Activated CD4-positive, CD25-positive, alpha-beta regulatory T cell (primary cell): Measurements from ENCODE around the gene MEMO1.
"Not testable (repeated sequence)": the region's sequence is repeated elsewhere in the genome, so short reads cannot be mapped to it uniquely, and the experiment has no call there.

ENCODE experiments used
- DNase-seq, 4 experiments: peaks; one replicate each; lab custom pipeline; 2025; lab: John Stamatoyannopoulos, UW

The MEMO1 gene

DNA sequence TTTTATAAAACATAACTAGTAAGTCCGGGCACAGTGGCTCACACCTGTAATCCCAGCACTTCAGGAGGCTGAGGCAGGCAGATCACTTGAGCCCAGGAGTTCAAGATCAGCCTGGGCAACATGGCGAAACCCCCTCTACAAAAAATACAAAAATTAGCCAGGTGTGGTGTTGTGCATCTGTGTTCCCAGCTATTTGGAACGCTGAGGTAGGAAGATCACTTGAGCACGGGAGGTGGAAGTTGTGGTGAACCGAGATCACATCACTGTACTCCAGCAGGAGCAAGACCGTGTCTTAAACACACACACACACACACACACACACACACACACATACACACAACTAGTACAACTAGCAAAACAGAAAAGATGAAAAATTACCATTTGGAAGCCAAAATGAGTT is 103.3 kb downstream of the MEMO1 start:
- not testable (repeated sequence) for DNase-seq

DNA sequence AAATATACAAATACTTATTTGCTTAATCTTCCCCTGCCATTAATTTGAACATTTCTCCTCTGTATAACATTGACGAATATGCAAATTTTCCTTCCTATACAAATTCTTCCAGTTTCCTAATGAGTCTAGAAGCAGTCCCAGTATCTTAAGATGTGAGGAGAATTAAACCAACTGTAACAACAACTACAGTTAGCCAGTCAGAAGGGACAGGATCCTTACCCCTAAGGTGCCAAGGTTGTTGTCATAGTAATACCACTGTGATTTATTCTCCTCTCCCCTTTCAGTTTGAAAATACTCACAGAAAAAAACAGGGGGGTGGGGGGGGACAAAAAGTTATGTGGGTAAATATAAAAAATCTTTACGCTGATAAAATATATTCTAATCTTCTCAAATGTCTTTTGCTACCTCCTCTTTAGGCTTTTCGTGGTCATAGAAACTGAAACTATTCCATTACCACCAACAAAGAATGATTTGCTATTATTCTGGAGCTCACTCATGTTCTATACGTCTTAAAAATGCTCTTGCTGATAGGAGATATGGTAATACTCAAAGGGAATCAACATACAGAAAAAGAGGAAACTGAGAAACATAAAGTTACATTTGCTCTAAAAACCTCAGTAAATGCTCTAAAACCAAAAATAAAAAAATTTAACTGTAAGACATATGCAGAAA is 107.6 kb downstream of the MEMO1 start:
- DNase-seq = no peak

DNA sequence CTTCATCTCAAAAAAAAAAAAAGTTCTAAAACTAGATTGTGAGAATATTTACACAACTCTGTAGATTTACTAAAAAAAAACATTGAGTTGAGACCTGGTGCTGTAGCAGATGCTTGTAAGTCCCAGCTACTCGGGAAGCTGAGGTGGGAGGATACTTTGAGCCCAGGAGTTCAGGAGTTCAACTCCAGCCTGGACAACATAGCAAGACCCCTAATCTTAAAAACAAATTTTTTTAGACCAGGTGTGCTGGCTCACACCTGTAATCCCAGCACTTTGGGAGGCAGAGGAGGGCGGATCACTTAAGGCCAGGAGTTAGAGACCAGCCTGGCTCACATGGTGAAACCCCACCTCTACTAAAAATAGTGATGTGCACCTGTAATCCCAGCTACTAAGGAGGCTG is 108.9 kb downstream of the MEMO1 start:
- DNase-seq = no peak

DNA sequence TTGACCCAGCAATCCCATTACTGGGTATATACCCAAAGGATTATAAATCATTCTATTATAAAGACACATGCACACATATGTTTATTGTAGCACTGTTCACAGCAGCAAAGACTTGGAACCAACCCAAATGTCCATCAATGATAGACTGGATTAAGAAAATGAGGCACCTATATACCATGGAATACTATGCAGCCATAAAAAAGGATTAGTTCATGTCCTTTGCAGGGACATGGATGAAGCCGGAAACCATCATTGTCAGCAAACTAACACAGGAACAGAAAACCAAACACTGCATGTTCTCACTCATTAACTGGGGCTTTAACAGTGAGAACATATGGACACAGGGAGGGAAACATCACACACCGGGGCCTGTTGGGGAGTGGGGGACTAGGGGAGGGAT is 110.7 kb downstream of the MEMO1 start:
- not testable (repeated sequence) for DNase-seq

DNA sequence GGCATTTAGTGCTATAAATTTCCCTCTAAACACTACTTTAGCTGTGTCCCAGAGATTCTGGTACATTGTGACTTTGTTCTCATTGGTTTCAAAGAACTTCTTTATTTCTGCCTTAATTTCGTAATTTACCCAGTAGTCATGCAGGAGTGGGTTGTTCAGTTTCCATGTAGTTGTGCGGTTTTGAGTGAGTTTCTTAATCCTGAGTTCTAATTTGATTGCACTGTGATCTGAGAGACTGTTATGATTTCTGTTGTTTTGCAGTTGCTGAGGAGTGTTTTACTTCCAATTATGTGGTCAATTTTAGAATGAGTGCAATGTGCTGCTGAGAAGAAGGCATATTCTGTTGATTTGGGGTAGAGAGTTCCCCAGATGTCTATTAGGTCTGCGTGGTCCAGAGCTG is 112.5 kb downstream of the MEMO1 start:
- not testable (repeated sequence) for DNase-seq

DNA sequence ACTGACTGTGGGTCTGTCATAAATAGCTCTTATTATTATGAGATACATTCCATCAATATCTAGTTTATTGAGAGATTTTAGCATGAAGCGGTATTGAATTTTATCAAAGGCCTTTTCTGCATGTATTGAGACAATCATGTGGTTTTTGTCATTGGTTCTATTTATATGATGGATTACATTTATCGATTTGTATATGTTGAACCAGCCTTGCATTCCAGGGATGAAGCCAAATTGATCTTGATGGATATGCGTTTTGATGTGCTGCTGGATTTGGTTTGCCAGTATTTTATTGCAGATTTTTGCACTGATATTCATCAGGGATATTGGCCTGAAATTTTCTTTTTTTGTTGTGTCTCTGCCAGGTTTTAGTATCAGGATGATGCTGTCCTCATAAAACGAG is 113.5 kb downstream of the MEMO1 start:
- not testable (repeated sequence) for DNase-seq

DNA sequence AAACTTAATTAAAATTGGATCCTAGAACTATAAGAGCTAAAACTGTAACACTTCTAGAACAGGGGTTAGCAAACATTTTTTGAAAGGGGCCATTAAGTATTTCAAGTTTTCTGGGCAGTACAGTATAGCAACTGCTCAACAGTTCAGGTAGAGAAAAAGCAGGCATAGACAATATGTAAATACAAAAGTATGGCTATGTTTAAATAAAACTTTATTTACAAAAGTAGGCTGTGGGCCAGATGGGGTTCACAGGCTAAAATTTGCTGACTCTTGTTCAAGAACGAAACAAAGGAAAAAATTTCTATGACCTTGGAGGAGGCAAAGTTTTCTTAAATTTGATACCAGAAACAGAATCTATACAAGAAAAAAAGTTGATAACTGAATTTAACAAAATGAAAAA is 114.5 kb downstream of the MEMO1 start:
- DNase-seq = no peak

DNA sequence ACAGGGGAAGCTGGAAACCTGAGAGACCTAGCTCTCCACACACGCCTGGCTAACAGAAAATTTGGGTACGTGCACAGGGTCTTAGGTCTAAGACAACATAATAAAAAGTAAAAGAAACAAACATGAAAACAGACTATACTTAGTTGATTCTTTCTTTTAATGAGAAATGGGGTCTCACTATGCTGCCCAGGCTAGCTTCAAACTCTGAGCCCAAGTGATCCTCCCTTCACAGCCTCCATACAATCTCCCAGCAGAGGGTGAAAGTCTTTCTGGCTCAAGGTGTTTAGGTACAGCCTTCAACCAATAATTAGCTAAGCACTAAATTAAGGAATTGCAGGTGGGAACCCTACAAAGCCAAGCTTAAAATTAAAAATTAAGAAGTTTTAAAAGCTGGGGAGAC is 116.2 kb downstream of the MEMO1 start:
- no peak for DNase-seq

DNA sequence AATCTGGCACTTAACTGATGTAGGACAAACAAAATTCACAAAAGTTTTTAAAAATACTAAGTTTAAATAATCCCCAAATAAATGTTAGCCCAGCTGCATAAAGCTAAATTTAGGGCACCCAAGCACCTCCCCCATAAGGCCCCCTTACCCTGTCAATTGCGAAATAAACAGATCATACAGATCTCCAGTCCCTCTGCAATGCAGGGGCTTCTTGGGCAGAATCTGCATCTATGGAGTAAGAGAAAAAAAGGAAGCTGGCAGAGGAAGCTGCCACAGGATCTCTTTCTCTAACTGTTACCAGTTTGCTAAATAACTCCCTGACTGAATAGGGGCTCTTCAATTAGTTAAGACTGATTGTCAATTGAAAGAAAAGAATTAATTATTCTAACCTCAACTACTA is 117.7 kb downstream of the MEMO1 start:
- no peak for DNase-seq

DNA sequence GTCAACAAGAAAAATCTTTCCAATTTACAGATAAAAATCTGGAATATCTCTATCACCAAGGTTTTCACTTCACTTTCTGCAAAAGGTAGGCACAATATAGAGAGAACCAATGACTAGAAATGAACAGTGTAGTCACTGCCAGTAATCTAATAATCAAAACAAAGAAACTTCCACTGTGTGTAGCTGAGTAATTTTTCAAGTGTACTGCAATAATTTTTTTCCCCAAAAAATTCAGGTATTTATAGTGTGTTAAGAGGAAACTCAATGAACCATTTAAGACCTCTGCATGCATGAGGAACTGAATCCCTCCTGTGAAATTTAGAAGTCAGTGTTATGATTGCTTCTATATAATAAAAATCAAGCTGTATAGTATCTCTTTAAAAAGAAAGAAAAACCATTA is 121.8 kb downstream of the MEMO1 start:
- DNase-seq = no peak

DNA sequence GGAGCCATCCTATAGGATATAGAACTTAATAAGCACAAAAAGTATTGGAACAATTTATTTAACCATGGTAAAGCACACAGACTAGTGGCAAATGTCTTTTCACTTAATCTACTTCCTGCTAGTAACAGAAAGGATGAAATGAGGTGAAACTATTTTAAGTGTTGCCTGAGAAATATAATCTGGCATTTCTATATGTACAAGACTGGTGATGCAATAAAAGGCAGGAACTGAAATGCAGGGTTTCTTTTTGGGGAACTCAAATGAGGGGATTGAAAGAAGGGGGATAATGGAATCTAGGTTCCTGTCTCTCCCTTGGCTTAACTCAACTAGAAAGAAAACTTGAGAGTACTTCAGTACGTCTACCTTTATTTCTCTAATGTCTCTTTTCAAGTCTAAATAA is 122.3 kb downstream of the MEMO1 start:
- DNase-seq = no peak

DNA sequence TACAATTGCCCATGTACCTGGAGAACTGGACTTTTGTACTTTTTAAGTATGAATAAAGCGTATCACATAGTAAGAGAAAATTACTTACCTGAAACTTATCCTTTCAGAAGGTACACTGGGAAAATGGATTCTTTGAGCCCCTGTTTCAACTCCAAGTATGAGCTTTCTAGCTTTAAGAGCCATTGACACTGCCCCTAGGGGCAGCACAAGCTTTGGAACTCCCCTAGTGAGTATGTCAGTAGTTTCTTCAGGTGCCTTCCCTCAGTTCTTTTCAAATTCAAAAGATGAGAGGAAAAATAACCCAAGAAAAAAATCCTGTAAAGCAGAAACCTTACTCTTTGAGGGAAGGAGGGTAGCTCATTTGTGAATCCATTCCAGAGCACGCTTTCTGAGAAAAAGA is 124.1 kb downstream of the MEMO1 start:
- no peak for DNase-seq

DNA sequence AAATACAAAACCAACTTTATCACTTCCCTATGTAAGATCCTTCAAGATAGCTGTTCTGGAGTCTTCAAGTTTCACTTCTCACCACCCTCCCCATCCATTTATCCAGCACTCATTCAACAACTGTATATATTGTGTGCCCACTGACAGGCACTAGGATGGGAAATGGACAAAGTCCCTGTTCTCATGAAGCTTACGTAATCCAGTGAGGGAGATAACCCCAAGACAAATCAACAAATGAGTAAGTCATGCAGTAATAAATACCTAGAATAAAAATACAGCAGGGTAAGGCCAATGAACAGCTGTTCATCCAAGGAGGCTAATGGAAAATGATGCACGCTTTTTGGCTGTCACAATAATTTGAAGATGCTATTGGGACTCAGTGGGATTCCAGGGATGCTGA is 133.8 kb downstream of the MEMO1 start:
- DNase-seq = no peak

DNA sequence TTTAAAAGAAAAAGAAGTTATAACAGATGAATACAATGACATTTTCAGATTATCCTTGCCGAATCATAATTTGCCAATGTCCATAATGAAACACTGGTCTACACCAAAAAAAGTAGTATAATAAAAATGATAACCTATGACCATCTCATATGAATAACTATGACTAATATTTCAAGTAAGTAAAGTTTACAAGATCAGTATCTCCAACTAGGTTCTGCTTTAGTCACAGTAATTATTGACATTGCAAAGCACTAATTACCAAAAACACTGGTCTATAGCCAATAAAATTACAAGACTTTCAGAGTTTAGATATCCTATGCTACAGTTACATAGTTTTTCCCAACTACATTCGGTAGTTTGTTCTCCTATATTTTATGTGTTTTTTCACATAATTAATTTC is 136.7 kb downstream of the MEMO1 start:
- no peak for DNase-seq

DNA sequence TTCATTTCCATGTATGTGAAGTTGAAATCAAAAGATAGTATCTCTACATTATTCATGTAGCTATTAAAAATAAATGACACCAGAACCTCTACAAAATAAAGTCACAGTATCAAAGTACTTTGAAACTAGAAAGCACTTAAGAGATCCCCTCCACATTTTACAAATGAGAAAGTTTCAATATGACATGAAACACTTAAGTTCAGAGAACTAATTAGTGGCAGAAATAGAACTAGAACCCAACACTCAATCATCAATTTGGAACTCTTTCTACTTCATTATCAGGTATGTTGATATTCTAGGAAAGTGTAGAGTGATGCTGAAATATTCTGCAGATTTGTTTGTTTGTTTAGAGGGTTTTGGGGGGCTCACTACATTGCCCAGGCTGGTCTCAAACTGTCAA is 145.6 kb downstream of the MEMO1 start:
- DNase-seq = no peak

DNA sequence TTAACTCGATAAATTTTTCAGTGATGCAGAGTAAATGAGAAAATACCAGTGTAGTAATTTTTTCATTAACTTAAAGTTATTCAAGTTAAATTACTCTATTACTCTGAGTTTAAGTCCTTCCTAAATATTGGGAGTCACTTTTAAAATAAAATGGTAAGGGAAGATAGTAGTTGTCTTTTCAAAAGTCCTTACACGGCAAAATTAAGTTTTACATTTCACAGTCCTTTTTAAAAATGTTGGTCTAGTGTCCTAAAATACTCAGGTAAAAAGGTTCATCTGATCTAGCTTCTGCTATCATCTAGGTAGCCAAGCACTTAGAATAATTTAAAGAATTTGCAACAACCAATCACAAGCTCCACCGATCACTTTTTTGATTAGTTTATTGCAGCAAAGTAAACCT is 146.9 kb downstream of the MEMO1 start:
- DNase-seq = no peak

DNA sequence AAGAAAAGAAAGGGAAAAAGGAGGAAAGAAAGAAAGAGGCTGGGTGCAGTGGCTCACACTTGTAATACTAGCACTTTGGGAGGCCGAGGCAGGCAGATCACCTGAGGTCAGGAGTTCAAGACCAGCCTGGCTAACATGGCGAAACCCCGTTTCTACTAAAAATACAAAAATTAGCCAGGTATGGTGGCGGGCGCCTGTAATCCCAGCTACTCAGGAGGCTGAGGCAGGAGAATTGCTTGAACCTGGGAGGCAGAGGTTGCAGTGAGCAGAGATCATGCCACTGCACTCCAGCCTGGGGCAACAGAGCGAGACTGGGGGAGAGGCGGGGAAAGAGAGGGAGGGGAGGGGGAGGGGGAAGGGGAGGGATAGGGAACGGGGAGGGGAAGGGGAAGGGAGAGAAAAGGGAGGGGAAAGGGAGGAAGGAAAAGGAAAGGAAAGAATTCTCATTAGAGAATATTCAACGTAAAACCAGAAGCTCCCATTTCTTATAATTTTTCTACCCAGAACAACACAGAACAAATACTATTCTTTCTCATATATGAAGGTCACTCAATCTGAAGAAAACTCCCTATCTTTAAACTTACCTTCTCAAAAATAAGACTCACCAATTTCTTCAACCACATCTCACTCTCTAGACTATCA is 147.7 kb downstream of the MEMO1 start:
- DNase-seq = not testable (repeated sequence)

DNA sequence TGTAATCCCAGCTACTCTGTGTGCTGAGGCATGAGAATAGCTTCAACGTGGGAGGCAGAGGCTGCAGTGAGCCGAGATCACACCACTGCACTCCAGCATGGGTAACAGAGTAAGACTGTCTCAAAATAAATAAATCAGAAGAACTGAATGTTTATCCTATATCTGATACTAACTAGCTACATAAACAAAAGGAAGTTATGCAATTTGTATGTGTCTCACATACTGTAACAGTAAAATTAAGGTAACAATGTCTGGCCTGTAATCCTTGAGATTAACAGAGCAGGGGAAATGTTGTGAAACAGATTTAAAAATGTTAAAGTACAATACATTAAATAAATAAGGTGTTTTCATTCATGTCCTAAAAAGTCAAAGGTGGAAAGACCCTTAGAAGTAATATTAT is 150.8 kb downstream of the MEMO1 start:
- no peak for DNase-seq

DNA sequence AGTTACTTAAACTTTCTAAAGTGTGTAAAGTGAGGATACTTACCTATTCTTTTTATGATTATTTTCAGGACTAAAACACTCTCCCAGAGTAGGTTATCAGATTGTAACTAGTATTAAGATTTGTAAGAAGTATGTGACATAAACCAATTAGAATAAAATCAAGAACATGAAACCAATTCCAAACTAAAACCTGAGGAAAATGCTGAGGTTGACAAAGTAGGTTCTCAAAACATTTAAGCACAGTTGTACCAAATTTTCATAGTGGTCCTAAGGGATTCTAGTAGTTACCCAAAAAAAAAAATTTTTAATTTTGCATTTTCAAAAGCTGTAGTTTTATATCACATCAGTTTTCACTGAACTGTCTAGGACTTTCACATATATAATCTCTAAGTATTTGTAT is 157.3 kb downstream of the MEMO1 start:
- no peak for DNase-seq

DNA sequence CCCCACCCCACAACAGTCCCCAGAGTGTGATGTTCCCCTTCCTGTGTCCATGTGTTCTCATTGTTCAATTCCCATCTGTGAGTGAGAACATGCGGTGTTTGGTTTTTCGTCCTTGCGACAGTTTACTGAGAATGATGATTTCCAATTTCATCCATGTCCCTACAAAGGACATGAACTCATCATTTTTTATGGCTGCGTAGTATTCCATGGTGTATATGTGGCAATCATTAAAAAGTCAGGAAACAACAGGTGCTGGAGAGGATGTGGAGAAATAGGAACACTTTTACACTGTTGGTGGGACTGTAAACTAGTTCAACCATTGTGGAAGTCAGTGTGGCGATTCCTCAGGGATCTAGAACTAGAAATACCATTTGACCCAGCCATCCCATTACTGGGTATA is 168.7 kb downstream of the MEMO1 start:
- DNase-seq = not testable (repeated sequence)

DNA sequence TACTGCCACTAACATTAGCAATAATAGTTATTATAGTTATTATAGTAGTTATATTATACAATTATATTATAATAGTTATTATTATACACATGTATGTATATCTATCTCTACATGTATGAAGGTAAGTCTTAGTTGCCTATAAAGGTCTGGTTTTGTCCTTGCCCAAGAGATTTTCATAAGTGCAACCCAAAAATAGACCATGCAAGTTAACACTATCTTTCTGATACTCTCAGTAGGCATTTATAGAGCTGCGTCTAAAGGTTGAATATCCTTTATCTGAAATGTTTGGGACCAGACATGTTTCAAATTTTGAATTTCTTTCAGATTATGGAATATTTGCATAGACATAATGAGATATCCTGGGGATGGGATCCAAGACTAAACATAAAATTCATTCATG is 175.4 kb downstream of the MEMO1 start:
- DNase-seq = no peak

DNA sequence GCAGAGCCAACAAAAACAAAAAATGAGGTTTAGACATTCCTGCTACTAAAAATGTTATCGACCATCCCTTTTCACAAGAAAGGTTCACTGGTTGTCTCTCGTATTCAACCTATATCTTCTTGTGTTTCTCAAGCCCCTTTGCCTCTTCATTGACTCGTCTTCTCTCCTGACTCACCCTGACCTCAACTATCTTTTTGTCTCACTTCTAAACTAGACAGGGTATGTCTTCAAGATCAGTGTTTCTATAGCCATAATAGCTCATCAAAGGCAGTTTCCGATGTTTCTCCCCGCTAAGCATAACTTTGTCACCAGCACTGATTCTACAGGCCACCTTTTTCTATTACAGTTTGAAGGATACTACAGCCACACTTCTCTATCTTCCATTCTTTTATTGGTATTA is 178.4 kb downstream of the MEMO1 start:
- no peak for DNase-seq

DNA sequence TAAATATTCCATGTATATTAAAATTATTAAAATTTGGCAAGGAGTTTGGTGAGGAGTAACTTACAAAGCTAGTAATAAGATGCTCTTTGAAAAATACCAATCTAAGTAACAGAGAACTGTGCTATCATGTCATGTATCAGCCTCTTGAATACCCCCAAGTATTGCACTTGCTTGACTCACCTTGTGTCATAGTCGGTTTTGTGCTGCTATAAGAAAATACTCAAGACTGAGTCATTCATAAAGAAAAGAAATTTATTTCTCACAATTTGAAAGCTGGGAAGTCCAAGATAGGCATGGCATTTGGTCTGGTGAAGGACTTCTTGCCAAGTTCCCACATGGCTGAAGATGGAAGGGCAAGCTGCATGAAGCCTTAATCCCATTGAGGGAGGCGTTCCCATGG is 179.2 kb downstream of the MEMO1 start:
- DNase-seq = no peak

DNA sequence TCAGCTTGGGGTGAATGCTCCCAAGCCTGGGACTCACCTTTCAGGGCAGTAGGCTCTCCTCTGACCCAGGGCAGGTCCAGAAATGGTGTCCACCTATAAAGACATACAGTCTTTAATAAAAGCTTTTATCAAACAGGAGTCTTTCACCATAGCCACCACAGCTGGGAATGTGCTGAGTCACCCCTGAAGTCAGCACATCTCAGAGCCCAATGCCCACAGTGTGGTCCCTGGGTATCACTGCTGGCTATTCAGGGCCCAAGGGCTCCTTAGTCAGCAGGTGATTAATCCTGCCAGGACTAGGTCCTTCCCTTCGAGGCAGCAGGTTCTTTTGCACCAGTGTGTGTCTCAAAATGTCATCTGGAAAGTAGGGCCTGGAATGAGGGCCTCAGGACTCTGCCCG is 181.9 kb downstream of the MEMO1 start:
- no peak for DNase-seq
